Stimulated activated CD8-positive, alpha-beta memory T cell treated with anti-CD3 and anti-CD28 coated beads, Interleukin-2, amount 100 ng/mL, for 48 hours (primary cell): ENCODE measurements around the gene TRMT61A.
A peak's percentile ranks its signal among the peaks of the same experiment; 100 is the strongest.

Experiments
- DNase-seq, 2 donors: peaks; one replicate each; pipeline ENCODE4 v3.0.0-alpha.2; 2020; ENCODE audit warnings: low read depth in 2 of 2

The TRMT61A gene

GRCh38 chr14:103547455-103547940 is 18.5 kb downstream of the TRMT61A start:
- DNase-seq, result no peak

GRCh38 chr14:103547941-103548462 is 19.0 kb downstream of the TRMT61A start:
- DNase-seq, result no peak

GRCh38 chr14:103548463-103549351 is 19.7 kb downstream of the TRMT61A start:
- no peak for DNase-seq

- DNase-seq, result no peak
Observed at GRCh38 chr14:103549361-103550311, 20.6 kb downstream of the TRMT61A start.

- DNase-seq, result no peak
Observed at GRCh38 chr14:103550451-103551337, 21.7 kb downstream of the TRMT61A start.

- no peak for DNase-seq
Observed at GRCh38 chr14:103551338-103551762, 22.4 kb downstream of the TRMT61A start.

GRCh38 chr14:103552011-103552845 is 23.2 kb downstream of the TRMT61A start:
- no peak for DNase-seq

- DNase-seq, result no peak
Observed at GRCh38 chr14:103552846-103553210, 23.8 kb downstream of the TRMT61A start.

- DNase-seq, result no peak
Observed at GRCh38 chr14:103555559-103556337, 26.8 kb downstream of the TRMT61A start.

GRCh38 chr14:103556946-103557758 is 28.2 kb downstream of the TRMT61A start:
- DNase-seq, result no peak

GRCh38 chr14:103558071-103558882 is 29.3 kb downstream of the TRMT61A start:
- no peak for DNase-seq

- DNase-seq, result no peak
Observed at GRCh38 chr14:103559766-103560165, 30.8 kb downstream of the TRMT61A start.

- no peak for DNase-seq
Observed at GRCh38 chr14:103560691-103561090, 31.7 kb downstream of the TRMT61A start.

- no peak for DNase-seq
Observed at GRCh38 chr14:103561381-103562178, 32.6 kb downstream of the TRMT61A start.

GRCh38 chr14:103562179-103562428 is 33.1 kb downstream of the TRMT61A start:
- no peak for DNase-seq

GRCh38 chr14:103562429-103563225 is 33.6 kb downstream of the TRMT61A start, which contains the start of the genes BAG5 and COA8:
TSS of gene BAG5 (minus strand) at chr14:103562657. CDS start at chr14:103561164, 1,493 bp downstream.
TSS of gene COA8 (plus strand) at chr14:103562960. CDS start at chr14:103563002, 42 bp downstream.
- peak; percentile 82 to 86 for DNase-seq
